Stimulated activated CD4-positive, alpha-beta T cell treated with anti-CD3 and anti-CD28 coated beads, Interleukin-4, amount 100 ng/mL, for 24 hours (primary cell): ENCODE results near the gene ASCL4.
"Not testable (repeated sequence)": the region's sequence is repeated elsewhere in the genome, so short reads cannot be mapped to it uniquely, and the experiment has no call there.

ENCODE experiments used
- DNase-seq: peaks from one replicate; pipeline ENCODE4 v3.0.0-alpha.2; 2020

The ASCL4 gene

DNA sequence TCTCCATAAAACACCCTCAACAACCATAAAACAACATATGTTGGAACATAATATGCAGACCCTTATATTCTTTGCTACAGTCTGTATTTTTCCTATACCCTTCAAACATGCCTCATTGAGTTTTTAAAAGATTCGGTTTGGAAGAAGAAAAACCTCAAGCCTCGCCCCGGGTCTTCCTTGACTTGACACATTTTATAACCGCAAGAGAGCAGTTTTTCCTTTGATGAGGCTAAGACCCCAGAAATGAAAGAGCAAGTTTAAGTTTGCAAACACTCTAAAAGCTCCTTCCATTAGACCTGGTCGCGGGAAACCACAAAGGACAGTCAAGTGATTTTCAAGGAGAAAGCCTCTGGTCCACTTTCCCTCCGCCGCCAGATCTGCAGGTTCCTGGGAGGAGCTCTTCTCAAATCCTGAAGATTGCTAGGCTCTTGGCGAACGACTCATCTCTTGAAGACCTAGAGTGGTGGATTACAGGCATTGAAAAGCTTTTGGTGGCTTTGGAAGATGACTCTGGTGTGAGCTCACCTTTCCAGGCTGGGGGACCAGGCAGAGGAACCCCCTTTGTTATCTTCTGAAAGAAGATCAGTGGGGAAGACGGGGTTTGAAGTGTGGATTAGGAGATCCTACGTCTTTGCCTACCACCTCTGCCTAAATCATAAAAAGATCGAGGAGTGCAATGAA lies at the start of gene ASCL4:
ASCL4 (plus strand) TSS at position 356 of the 681 bp plus-strand sequence. CDS start 515 bp downstream, outside the sequence.
- DNase-seq = no peak

DNA sequence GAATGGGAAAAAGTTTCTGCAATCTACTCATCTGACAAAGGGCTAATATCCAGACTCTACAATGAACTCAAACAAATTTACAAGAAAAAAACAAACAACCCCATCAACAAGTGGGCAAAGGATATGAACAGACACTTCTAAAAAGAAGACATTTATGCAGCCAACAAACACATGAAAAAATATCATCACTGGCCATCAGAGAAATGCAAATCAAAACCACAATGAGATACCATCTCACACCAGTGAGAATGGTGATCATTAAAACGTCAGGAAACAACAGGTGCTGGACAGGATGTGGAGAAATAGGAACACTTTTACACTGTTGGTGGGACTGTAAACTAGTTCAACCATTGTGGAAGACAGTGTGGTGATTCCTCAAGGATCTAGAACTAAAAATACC lies 47.2 kb upstream of the ASCL4 start:
- not testable (repeated sequence) for DNase-seq

- not testable (repeated sequence) for DNase-seq
These were observed 46.8 kb upstream of the ASCL4 start for GRCh38 chr12:107727742-107728141.

DNA sequence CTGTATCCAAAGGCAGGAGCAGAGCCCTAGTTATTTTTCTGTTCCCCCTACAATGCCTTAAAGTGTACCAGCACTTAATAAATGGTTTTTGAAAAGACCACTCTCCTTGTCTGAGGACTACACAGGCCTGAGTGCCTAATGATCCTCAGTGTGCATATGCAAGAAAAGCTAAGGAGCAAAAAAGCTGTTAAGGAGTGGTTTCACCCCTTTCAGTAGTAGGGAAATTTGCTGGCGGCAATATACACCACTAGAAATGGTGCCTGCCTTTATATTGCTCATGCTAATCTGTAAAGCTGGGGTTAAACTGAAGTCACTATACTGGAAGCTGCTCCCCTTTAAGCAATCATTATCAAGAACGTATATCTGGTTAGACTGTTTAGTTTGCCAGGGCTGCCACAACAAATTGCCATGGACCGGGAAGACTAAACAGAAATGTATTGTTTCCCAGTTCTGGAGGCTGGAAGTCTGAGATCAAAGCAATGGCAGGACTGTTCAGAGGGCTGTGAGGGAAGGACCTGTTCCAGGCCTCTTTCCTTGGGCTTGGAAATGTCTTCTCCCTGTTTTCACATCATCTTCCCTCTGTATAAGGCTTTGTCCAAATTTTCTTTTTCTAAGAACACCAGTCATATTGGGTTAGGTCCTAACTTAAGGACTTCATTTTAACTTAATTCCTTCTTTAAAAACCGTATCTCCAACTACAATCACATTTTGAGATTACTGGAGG lies 43.7 kb upstream of the ASCL4 start:
- DNase-seq = no peak

GRCh38 chr12:107731366-107731765 lies 43.1 kb upstream of the ASCL4 start:
- no peak for DNase-seq

DNA sequence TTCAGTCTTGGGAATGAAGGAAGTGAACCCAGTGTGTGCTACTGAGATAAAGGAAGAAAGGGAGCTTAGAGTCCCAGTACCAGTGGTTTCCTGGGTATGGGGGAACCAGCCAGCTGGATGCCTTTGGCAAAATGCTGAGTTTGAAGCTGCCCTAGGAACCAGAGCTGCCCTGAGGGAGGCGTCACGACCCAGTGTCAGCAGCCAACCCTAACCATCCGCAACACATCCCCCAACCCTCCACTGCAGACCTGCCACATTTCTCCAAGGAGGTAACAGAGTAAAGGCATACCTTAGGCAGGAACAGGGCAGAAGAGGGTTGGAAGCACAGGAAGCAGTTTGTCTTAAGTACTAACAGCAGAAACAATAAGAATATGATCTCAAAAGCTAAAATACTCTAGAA lies 42.1 kb upstream of the ASCL4 start:
- DNase-seq = no peak

DNA sequence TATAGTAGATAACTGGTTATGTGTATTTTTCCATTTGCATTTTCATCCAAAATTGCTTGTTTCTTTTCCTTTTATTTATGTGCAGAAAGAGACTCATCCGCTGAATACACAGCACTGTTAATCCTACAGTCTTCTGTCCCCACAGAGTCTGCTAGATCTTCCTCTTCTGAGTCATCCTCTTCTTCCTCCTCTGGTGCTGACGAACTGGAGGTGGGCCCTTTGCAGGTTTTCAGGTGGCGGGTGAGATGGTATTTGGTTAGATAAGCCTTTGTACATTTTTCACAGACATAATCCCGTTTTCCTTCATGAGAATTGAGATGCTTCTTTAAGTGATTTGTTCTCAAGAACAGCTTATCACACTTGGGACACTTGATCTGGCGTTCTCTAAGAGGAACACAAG lies 40.4 kb upstream of the ASCL4 start:
- no peak for DNase-seq

DNA sequence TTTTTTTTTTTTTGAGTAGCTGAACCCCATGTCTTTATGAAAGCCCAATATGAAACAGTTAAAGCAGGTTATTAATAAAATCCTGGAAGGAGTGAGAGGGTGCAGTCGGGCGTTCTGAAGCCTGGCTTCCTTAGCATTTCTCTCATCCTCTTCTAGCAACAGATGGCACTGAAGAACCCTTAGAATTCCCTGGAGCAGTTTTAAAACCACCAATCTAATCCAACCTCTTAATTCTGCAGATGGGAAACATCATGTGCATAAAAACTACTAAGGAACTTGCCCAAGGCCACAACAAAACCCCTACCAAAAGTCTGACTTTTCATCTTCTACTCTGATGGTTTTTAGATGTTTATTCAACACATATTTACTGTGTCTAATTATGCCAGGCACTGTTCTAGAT lies 38.7 kb upstream of the ASCL4 start:
- DNase-seq = no peak

- DNase-seq = no peak
These were observed 37.6 kb upstream of the ASCL4 start for GRCh38 chr12:107736914-107737313.

DNA sequence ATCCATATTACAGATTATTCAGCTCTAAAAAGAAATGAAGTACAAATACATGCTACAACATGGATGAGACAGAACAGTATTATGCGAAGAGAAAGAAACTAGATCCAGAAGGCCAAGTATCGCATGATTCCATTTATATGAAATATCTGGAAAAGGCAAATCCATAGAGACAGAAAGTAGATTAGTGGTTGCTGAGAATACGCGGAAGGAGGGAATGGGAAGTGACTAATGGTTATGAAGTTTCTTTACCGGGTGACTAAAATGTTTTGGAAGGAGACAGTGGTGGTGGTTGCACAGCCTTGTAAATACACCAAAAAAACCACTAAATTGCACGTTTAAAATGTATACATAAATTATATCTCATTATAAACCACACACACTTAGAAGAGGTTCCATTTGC lies 26.0 kb upstream of the ASCL4 start:
- no peak for DNase-seq

DNA sequence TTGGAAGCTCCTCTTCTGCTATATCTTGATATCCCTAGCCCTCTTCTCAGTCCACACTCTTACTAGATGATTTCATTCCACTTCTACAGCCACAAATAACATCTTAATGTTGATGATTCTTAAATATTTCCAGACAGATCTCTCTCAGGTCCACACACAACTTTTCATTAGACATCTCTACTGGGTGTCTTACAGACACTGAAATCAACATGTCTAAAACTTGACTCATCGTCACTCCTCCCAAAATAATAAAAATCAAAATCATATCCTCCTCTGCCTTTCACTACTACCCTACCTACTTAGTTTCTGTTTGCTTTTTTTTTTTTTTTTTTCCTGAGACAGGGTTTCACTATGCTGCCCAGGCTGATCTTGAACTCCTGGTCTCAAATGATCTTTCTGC lies 25.4 kb upstream of the ASCL4 start:
- no peak for DNase-seq

GRCh38 chr12:107759410-107759809 lies 15.1 kb upstream of the ASCL4 start:
- DNase-seq = peak; percentile 54

- DNase-seq = peak; percentile 38
These were observed 14.2 kb upstream of the ASCL4 start for GRCh38 chr12:107760207-107760808.

GRCh38 chr12:107760809-107761501 lies 13.5 kb upstream of the ASCL4 start, which contains the start of gene PRDM4:
Gene PRDM4 (minus strand): TSS chr12:107761137. CDS start chr12:107760515, 622 bp downstream.
- DNase-seq = peak; percentile 89

DNA sequence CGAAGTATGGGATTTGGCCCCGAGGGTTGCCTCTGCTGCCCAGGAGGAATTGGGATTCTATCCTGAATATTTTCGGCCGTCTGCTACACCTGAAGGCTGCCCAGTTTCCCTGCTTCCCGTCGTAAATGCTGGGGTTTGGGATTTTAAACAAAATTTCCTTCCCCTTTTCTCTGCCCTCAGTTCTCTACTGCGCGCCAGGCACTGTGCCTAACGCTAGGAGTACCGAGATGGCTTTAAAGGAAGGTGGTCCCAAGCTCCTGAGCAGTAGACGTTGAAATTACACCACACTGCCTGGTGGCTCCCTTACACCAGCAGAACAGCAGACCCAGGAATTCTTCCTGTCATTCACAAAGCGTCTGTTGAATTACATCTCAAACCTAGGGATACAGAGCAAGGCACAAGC lies 13.0 kb upstream of the ASCL4 start:
- DNase-seq = peak; percentile 11

- no peak for DNase-seq
These were observed 11.6 kb upstream of the ASCL4 start for GRCh38 chr12:107762874-107763273.

GRCh38 chr12:107764626-107765025 lies 9.9 kb upstream of the ASCL4 start:
- DNase-seq = no peak

DNA sequence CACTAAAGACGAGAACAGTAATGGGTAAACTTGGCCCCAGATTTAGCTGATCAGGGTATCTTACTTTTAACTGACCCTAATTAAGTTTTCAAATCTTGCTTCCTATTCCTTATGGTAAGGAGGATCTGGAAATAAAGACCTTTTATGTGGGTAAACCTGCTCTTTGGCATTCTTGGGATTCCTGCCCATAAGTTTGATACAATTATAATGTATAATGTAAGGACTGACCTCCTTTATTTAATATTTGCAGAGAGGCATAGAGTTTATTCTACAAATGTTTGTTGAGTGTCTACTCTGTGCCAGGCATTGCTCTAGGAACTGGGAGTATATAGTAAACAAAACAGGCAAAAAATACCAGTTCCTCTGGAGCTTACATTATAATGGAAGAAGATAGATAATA lies 9.2 kb upstream of the ASCL4 start:
- DNase-seq = no peak

- DNase-seq = no peak
These were observed 7.0 kb upstream of the ASCL4 start for GRCh38 chr12:107767466-107767865.

- DNase-seq = no peak
These were observed 703 bp downstream of the ASCL4 start for GRCh38 chr12:107775093-107775721.

- DNase-seq = no peak
These were observed 1.7 kb downstream of the ASCL4 start for GRCh38 chr12:107776171-107776570.

GRCh38 chr12:107778383-107779025 lies 4.0 kb downstream of the ASCL4 start:
- no peak for DNase-seq
